K562 (cell line): Measurements from ENCODE around the gene VPS33B. TPM values are rescaled to one million over a fixed set of nuclear protein-coding genes. Genes with fewer than 3 reads are reported as not detected.

Experiments used
- CEBPG ChIP-seq, 3 experiments: fragments of 200-800 bp in 1 of 3; sonication (Bioruptor generic) in 1 of 3; sonication (generic) in 1 of 3; formaldehyde crosslinking in 1 of 3; IDR thresholded peaks in 2 of 3; conservative IDR thresholded peaks in 1 of 3; 2 replicates each; pipeline versions ENCODE4 v1.6.1 to v1.8.0; 2016 to 2022; ENCODE audit warnings: missing compliant biosample characterization in 2 of 3, missing genetic modification characterization in 2 of 3, mild to moderate bottlenecking in 1 of 3, missing genetic modification reagents in 1 of 3
- CHD2 ChIP-seq: IDR thresholded peaks from 2 replicates; pipeline ENCODE4 v1.6.1; 2011; ENCODE audit warnings: low read depth, low read length
- HMBOX1 ChIP-seq: sonication (generic); IDR thresholded peaks from 2 replicates; pipeline ENCODE4 v1.6.1; 2016
- KDM1A ChIP-seq, 2 experiments: fragments of 450-650 bp; IDR thresholded peaks; 2 replicates each; pipeline ENCODE4 v1.6.1; 2016; ENCODE audit warnings: mild to moderate bottlenecking in 2 of 2
- MAX ChIP-seq: sonication (generic); formaldehyde crosslinking; IDR thresholded peaks from 2 replicates; pipeline ENCODE4 v1.9.0; 2022; ENCODE audit warnings: mild to moderate bottlenecking, missing genetic modification reagents
- PHB2 ChIP-seq: fragments of 450-650 bp; IDR thresholded peaks from 2 replicates; pipeline ENCODE4 v1.6.1; 2017; ENCODE audit warnings: low read depth
- PRMT5 ChIP-seq: sonication (generic); formaldehyde crosslinking; IDR thresholded peaks from 2 replicates; pipeline ENCODE4 v1.5.0; 2020; ENCODE audit warnings: missing genetic modification reagents
- PTRF ChIP-seq: fragments of 450-650 bp; IDR thresholded peaks from 2 replicates; pipeline ENCODE4 v1.6.1; 2016; ENCODE audit warnings: mild to moderate bottlenecking, missing genetic modification characterization, missing compliant biosample characterization
- RFX7 ChIP-seq: fragments of 250-450 bp; sonication (Bioruptor Pico); IDR thresholded peaks from 2 replicates; pipeline ENCODE4 v1.5.1; 2021; ENCODE audit warnings: mild to moderate bottlenecking
- STAT6 ChIP-seq: sonication (generic); formaldehyde crosslinking; IDR thresholded peaks from 2 replicates; pipeline ENCODE4 v1.8.1; 2023; ENCODE audit warnings: mild to moderate bottlenecking, missing genetic modification reagents
- TBL1XR1 ChIP-seq, 2 experiments: IDR thresholded peaks; 2 replicates each; pipeline ENCODE4 v1.6.1; 2012; ENCODE audit warnings: improper control_type of control experiment in 2 of 2, low read length in 2 of 2, mild to moderate bottlenecking in 1 of 2
- TCF3 ChIP-seq: sonication (generic); formaldehyde crosslinking; IDR thresholded peaks from 2 replicates; pipeline ENCODE4 v1.4.0; 2020; ENCODE audit warnings: mild to moderate bottlenecking, missing genetic modification reagents
- VEZF1 ChIP-seq: fragments of 200-800 bp; sonication (Bioruptor generic); IDR thresholded peaks from 2 replicates; pipeline ENCODE4 v1.6.1; 2017; ENCODE audit warnings: missing genetic modification characterization, missing compliant biosample characterization
- ZBTB11 ChIP-seq, 3 experiments: fragments of 200-800 bp in 1 of 3; fragments of 250-450 bp in 1 of 3; fragments of 450-650 bp in 1 of 3; sonication (Bioruptor Pico) in 1 of 3; sonication (Bioruptor generic) in 1 of 3; formaldehyde crosslinking in 1 of 3; IDR thresholded peaks; 2 replicates each; pipeline versions ENCODE4 v1.6.1 to v1.8.0; 2016 to 2022; ENCODE audit warnings: mild to moderate bottlenecking in 2 of 3, missing genetic modification characterization in 2 of 3, missing compliant biosample characterization in 1 of 3, moderate library complexity in 1 of 3
- ZFP1 ChIP-seq: fragments of 450-650 bp; formaldehyde crosslinking; IDR thresholded peaks from 2 replicates; pipeline ENCODE4 v1.4.0; 2020; ENCODE audit warnings: mild to moderate bottlenecking, mixed read lengths
- ZFPM2 ChIP-seq: fragments of 250-450 bp; sonication (Bioruptor Pico); IDR thresholded peaks from 2 replicates; pipeline ENCODE4 v1.5.1; 2022; ENCODE audit warnings: mild to moderate bottlenecking
- ZNF24 ChIP-seq: fragments of 450-650 bp; IDR thresholded peaks from 2 replicates; pipeline ENCODE4 v1.6.1; 2016
- ZNF589 ChIP-seq: fragments of 200-800 bp; sonication (Bioruptor generic); IDR thresholded peaks from 2 replicates; pipeline ENCODE4 v1.6.1; 2016; ENCODE audit warnings: low read depth, missing genetic modification characterization, missing compliant biosample characterization
- polyA plus RNA-seq, 8 experiments: library from polyadenylated mRNA; depleted of rRNA in 4 of 8; stranded (reverse) in 5 of 8; unstranded in 3 of 8; fragments of >200 nt; fragmentation: Nextera tagmentation in 2 of 8; fragmentation: Illumina TruSeq in 1 of 8; extraction: Ambion mirVana in 2 of 8; extraction: Trizol in 1 of 8; gene quantifications; 2 replicates each; pipeline versions ENCODE4 v1.2.1 to v1.2.3, GENCODE V29; 2011 to 2014; ENCODE audit warnings: inconsistent platforms in 1 of 8, missing spikeins in 1 of 8
- total RNA-seq, 7 experiments: library from RNA; depleted of rRNA in 6 of 7; stranded (reverse); fragments of >200 nt in 6 of 7; fragmentation: Illumina TruSeq in 2 of 7; extraction: Trizol in 2 of 7; gene quantifications; 2 replicates each; pipeline versions ENCODE4 v1.2.1 to v1.2.3, GENCODE V29; 2011 to 2021; ENCODE audit warnings: low replicate concordance in 1 of 7

The VPS33B gene
- total and polyA plus RNA-seq, 9 of the 15 experiments (the other 6 are each of a cell fraction or from before 2014, with no cell fraction given) = 9.4 to 25.5 (median 14.8) TPM

- TF ChIP-seq TCF3 (CRISPR knock-in tag) (peak; percentile 34), STAT6 (CRISPR knock-in tag) (no peak), MAX (CRISPR knock-in tag) (peak; percentile 53), PTRF (tag) (no peak), KDM1A (IDR thresholded peaks at IDR 0.05) (no peak), HMBOX1 (no peak), PHB2 (no peak), ZBTB11 (CRISPR knock-in tag; IDR thresholded peaks at IDR 0.05) (peak in 1 of 3 experiments; percentile 87; a peak in 2 of 6 replicates), VEZF1 (CRISPR knock-in tag) (peak; percentile 64), ZNF589 (CRISPR knock-in tag) (no peak; the same call in 1 of the 2 replicates), CHD2 (no peak), RFX7 (CRISPR knock-in tag) (no peak), ZFPM2 (CRISPR knock-in tag) (0 out of 2 replicates have a peak, but pooled peaks have one; percentile 21), ZFP1 (no peak), TBL1XR1 (IDR thresholded peaks at IDR 0.05; ENCODE audit: low read length in 2 of 2) (peak in 1 of 2 experiments; percentile 4; a peak in 1 of 4 replicates), PRMT5 (CRISPR knock-in tag) (no peak), CEBPG (CRISPR knock-in tag; IDR thresholded peaks at IDR 0.05) (0 out of 2 replicates have a peak, but pooled peaks have one; percentile 13), CEBPG (tag; conservative IDR thresholded peaks at IDR 0.05 in 1 of 2, IDR thresholded peaks at IDR 0.05 in 1 of 2) (no peak), ZNF24 (peak; percentile 70; the same call in 1 of the 2 replicates)
Measured at GRCh38 chr15:91022075-91022831, at the start of gene VPS33B (continued).
